ENCODE data around the gene HECTD4.
"Not testable (repeated sequence)": the region's sequence is repeated elsewhere in the genome, so short reads cannot be mapped to it uniquely, and the experiment has no call there.

HECTD4 gene

GRCh38 chr12:112256780-112257179 is 125.5 kb downstream of the HECTD4 start:
- Mint-ChIP-seq H3K9me3 (ENCODE audit: low read depth) (no peaks in the 10 kb centered on the region), H3K4me3 (no peak overlapping the region), H3K36me3 (peaks cover 9% of the 10 kb centered on the region), H3K4me1 (ENCODE audit: low read depth) (no peaks in the 10 kb centered on the region), H3K27me3 (no peaks in the 10 kb centered on the region), H3K27ac (no peak overlapping the region)

GRCh38 chr12:112252184-112252583 is 130.0 kb downstream of the HECTD4 start:
- Mint-ChIP-seq H3K27me3 (no peaks in the 10 kb centered on the region), H3K9me3 (ENCODE audit: low read depth) (no peaks in the 10 kb centered on the region), H3K36me3 (peaks cover 9% of the 10 kb centered on the region), H3K4me3 (no peak overlapping the region), H3K27ac (no peak overlapping the region), H3K4me1 (ENCODE audit: low read depth) (no peaks in the 10 kb centered on the region)

- not testable (repeated sequence) for H3K4me3 Mint-ChIP-seq; H3K36me3 Mint-ChIP-seq; H3K9me3 Mint-ChIP-seq (ENCODE audit: low read depth); H3K27me3 Mint-ChIP-seq; H3K4me1 Mint-ChIP-seq (ENCODE audit: low read depth); H3K27ac Mint-ChIP-seq
Measured at GRCh38 chr12:112244902-112245301, 137.3 kb downstream of the HECTD4 start.

GRCh38 chr12:112243255-112244110 is 138.7 kb downstream of the HECTD4 start:
- Mint-ChIP-seq H3K4me1 (ENCODE audit: low read depth) (no peaks in the 10 kb centered on the region), H3K4me3 (no peak overlapping the region), H3K9me3 (ENCODE audit: low read depth) (no peaks in the 10 kb centered on the region), H3K36me3 (peaks cover 4% of the 10 kb centered on the region), H3K27ac (no peak overlapping the region), H3K27me3 (no peaks in the 10 kb centered on the region)

- Mint-ChIP-seq H3K27ac (no peak overlapping the region), H3K4me1 (ENCODE audit: low read depth) (no peaks in the 10 kb centered on the region), H3K36me3 (peaks cover 8% of the 10 kb centered on the region), H3K9me3 (ENCODE audit: low read depth) (no peaks in the 10 kb centered on the region), H3K27me3 (no peaks in the 10 kb centered on the region), H3K4me3 (no peak overlapping the region)
Measured at GRCh38 chr12:112241176-112241575, 141.1 kb downstream of the HECTD4 start.

GRCh38 chr12:112239881-112240280 is 142.3 kb downstream of the HECTD4 start:
- no peak overlapping the region for H3K27ac Mint-ChIP-seq
- no peaks in the 10 kb centered on the region for H3K9me3 Mint-ChIP-seq (ENCODE audit: low read depth)
- H3K4me3 Mint-ChIP-seq: no peak overlapping the region
- H3K4me1 Mint-ChIP-seq (ENCODE audit: low read depth): no peaks in the 10 kb centered on the region
- peaks cover 9% of the 10 kb centered on the region for H3K36me3 Mint-ChIP-seq
- no peaks in the 10 kb centered on the region for H3K27me3 Mint-ChIP-seq

GRCh38 chr12:112239020-112239419 is 143.2 kb downstream of the HECTD4 start:
- no peak overlapping the region for H3K27ac Mint-ChIP-seq
- no peaks in the 10 kb centered on the region for H3K27me3 Mint-ChIP-seq
- H3K4me1 Mint-ChIP-seq (ENCODE audit: low read depth): no peaks in the 10 kb centered on the region
- H3K36me3 Mint-ChIP-seq: peaks cover 11% of the 10 kb centered on the region
- H3K4me3 Mint-ChIP-seq: no peak overlapping the region
- H3K9me3 Mint-ChIP-seq (ENCODE audit: low read depth): no peaks in the 10 kb centered on the region

- Mint-ChIP-seq H3K9me3 (ENCODE audit: low read depth) (no peaks in the 10 kb centered on the region), H3K27me3 (no peaks in the 10 kb centered on the region), H3K36me3 (peaks cover 12% of the 10 kb centered on the region), H3K4me3 (no peak overlapping the region), H3K27ac (no peak overlapping the region), H3K4me1 (ENCODE audit: low read depth) (no peaks in the 10 kb centered on the region)
Measured at GRCh38 chr12:112238441-112238840, 143.8 kb downstream of the HECTD4 start.

- Mint-ChIP-seq H3K27me3 (no peaks in the 10 kb centered on the region), H3K36me3 (peaks cover 12% of the 10 kb centered on the region), H3K4me3 (no peak overlapping the region), H3K27ac (no peak overlapping the region), H3K9me3 (ENCODE audit: low read depth) (no peaks in the 10 kb centered on the region), H3K4me1 (ENCODE audit: low read depth) (no peaks in the 10 kb centered on the region)
Measured at GRCh38 chr12:112236786-112237185, 145.4 kb downstream of the HECTD4 start.

- no peak overlapping the region for H3K4me3 Mint-ChIP-seq
- peaks cover 10% of the 10 kb centered on the region for H3K36me3 Mint-ChIP-seq
- H3K4me1 Mint-ChIP-seq (ENCODE audit: low read depth): no peaks in the 10 kb centered on the region
- H3K27me3 Mint-ChIP-seq: no peaks in the 10 kb centered on the region
- H3K27ac Mint-ChIP-seq: no peak overlapping the region
- no peaks in the 10 kb centered on the region for H3K9me3 Mint-ChIP-seq (ENCODE audit: low read depth)
Measured at GRCh38 chr12:112236386-112236785, 145.8 kb downstream of the HECTD4 start.

- Mint-ChIP-seq H3K4me3 (no peak overlapping the region), H3K9me3 (ENCODE audit: low read depth) (no peaks in the 10 kb centered on the region), H3K27ac (no peak overlapping the region), H3K36me3 (peaks cover 14% of the 10 kb centered on the region), H3K4me1 (ENCODE audit: low read depth) (no peaks in the 10 kb centered on the region), H3K27me3 (no peaks in the 10 kb centered on the region)
Measured at GRCh38 chr12:112234303-112234702, 147.9 kb downstream of the HECTD4 start.

- H3K27me3 Mint-ChIP-seq: no peaks in the 10 kb centered on the region
- H3K4me1 Mint-ChIP-seq (ENCODE audit: low read depth): no peaks in the 10 kb centered on the region
- no peak overlapping the region for H3K4me3 Mint-ChIP-seq
- peaks cover 14% of the 10 kb centered on the region for H3K36me3 Mint-ChIP-seq
- no peaks in the 10 kb centered on the region for H3K9me3 Mint-ChIP-seq (ENCODE audit: low read depth)
- H3K27ac Mint-ChIP-seq: no peak overlapping the region
Measured at GRCh38 chr12:112233242-112233641, 149.0 kb downstream of the HECTD4 start.

GRCh38 chr12:112230136-112230535 is 152.1 kb downstream of the HECTD4 start:
- H3K4me1 Mint-ChIP-seq (ENCODE audit: low read depth): no peaks in the 10 kb centered on the region
- no peaks in the 10 kb centered on the region for H3K9me3 Mint-ChIP-seq (ENCODE audit: low read depth)
- H3K27ac Mint-ChIP-seq: no peak overlapping the region
- H3K27me3 Mint-ChIP-seq: no peaks in the 10 kb centered on the region
- H3K36me3 Mint-ChIP-seq: peaks cover 9% of the 10 kb centered on the region
- no peak overlapping the region for H3K4me3 Mint-ChIP-seq

- Mint-ChIP-seq H3K4me1 (ENCODE audit: low read depth) (no peaks in the 10 kb centered on the region), H3K27me3 (no peaks in the 10 kb centered on the region), H3K4me3 (no peak overlapping the region), H3K27ac (no peak overlapping the region), H3K36me3 (peaks cover 6% of the 10 kb centered on the region), H3K9me3 (ENCODE audit: low read depth) (no peaks in the 10 kb centered on the region)
Measured at GRCh38 chr12:112226768-112227167, 155.5 kb downstream of the HECTD4 start.

- not testable (repeated sequence) for H3K27me3 Mint-ChIP-seq; H3K36me3 Mint-ChIP-seq; H3K9me3 Mint-ChIP-seq (ENCODE audit: low read depth); H3K27ac Mint-ChIP-seq; H3K4me3 Mint-ChIP-seq; H3K4me1 Mint-ChIP-seq (ENCODE audit: low read depth)
Measured at GRCh38 chr12:112220628-112221027, 161.6 kb downstream of the HECTD4 start.

GRCh38 chr12:112219195-112219594 is 163.0 kb downstream of the HECTD4 start:
- H3K9me3 Mint-ChIP-seq (ENCODE audit: low read depth): no peaks in the 10 kb centered on the region
- H3K36me3 Mint-ChIP-seq: peaks cover 5% of the 10 kb centered on the region
- H3K4me3 Mint-ChIP-seq: no peak overlapping the region

More at GRCh38 chr12:112219195-112219594, 163.0 kb downstream of the HECTD4 start:
- H3K4me1 Mint-ChIP-seq (ENCODE audit: low read depth): no peaks in the 10 kb centered on the region
- H3K27me3 Mint-ChIP-seq: no peaks in the 10 kb centered on the region
- no peak overlapping the region for H3K27ac Mint-ChIP-seq
